Kidney tubule cell (primary cell): Measurements from ENCODE around the gene NAALADL2.
A peak's percentile ranks its signal among the peaks of the same experiment; 100 is the strongest.
"Not testable (repeated sequence)": the region's sequence is repeated elsewhere in the genome, so short reads cannot be mapped to it uniquely, and the experiment has no call there.

Experiments
- DNase-seq: peaks from one replicate; pipeline ENCODE4 v3.0.0-alpha.2; 2018; ENCODE audit warnings: low spot score

Gene NAALADL2

DNA sequence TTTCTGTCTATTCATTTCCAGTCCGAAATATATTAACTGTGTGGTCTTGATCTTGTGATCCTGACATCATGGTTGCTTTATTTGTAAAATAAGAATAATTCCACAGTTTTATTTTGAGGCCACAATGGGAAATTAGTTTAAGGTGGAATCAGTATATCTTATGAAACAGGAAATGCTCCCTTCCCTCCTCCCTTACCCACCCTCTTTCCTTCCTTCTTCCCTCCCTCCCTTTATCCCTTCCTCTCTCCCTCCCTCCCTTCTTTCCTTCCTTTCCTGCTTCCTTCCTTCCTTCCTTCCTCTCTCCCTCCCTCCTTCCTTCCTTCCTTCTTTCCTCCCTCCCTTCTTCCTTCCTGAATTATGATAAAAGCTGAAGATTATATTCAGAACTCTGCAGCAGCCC is 452.3 kb downstream of the NAALADL2 start:
- DNase-seq = no peak

DNA sequence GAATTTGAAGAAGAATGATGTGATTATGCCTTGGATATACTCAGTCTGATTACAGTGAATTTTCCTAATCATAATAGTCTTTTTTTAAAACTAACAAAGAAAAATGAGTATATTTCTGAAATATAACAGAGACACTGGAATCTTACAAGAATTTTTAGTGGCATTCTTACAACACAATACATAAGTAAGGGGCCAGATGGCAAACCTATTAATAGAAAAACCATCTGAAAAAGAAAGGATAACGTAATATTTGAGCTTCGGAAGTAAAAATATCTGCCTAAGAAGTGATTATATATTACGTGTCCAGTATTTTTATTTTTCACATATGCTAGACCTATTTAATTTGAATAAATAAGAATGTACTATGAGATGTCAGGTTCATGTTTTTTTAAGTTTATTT is 452.8 kb downstream of the NAALADL2 start:
- no peak for DNase-seq

- no peak for DNase-seq
Observed at GRCh38 chr3:175312791-175313190, 453.7 kb downstream of the NAALADL2 start.

- no peak for DNase-seq
Observed at GRCh38 chr3:175316799-175317198, 457.7 kb downstream of the NAALADL2 start.

DNA sequence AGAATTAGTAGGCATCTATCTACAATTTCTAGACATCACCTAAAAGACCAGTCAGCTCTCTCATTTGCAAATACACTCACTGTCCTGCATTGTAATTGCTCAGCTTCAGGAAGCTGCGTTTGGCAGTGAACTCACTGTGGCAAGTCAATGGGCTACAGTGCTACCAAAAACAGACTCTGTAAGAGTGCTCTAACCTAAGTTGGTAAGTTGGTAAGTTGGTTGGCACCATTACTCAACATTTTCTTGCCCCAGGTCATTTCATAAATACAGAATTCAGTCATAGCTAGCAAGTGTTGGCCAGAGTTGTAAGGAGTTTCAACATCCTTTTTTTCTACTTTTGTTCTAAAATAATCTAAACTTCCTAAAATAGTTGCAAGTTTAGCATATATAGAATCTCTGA is 466.3 kb downstream of the NAALADL2 start:
- DNase-seq = no peak

- DNase-seq = no peak
Observed at GRCh38 chr3:175326041-175326440, 466.9 kb downstream of the NAALADL2 start.

GRCh38 chr3:175329373-175329772 is 470.2 kb downstream of the NAALADL2 start:
- DNase-seq = no peak

GRCh38 chr3:175335229-175335628 is 476.1 kb downstream of the NAALADL2 start:
- no peak for DNase-seq

- peak; percentile 24 for DNase-seq
Observed at GRCh38 chr3:175336406-175337133, 477.4 kb downstream of the NAALADL2 start.

DNA sequence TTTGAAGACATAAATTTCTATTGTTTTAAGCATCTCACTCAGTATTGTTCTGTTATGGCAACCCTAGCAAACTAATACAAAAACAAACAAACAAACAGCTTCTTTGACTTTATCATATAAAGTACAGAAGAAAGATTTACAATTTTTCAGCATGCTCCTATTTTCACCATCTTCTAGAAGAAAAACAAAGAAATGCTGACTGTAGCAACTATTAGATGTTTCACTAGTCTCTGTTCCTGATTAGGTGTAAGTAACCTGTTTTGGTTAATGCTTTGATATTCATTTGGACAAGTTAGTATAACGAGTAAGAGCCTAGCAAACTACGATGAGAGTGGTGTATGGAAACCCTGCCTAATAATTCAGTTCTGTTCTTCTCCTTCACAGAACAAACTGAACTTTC is 478.5 kb downstream of the NAALADL2 start:
- no peak for DNase-seq

DNA sequence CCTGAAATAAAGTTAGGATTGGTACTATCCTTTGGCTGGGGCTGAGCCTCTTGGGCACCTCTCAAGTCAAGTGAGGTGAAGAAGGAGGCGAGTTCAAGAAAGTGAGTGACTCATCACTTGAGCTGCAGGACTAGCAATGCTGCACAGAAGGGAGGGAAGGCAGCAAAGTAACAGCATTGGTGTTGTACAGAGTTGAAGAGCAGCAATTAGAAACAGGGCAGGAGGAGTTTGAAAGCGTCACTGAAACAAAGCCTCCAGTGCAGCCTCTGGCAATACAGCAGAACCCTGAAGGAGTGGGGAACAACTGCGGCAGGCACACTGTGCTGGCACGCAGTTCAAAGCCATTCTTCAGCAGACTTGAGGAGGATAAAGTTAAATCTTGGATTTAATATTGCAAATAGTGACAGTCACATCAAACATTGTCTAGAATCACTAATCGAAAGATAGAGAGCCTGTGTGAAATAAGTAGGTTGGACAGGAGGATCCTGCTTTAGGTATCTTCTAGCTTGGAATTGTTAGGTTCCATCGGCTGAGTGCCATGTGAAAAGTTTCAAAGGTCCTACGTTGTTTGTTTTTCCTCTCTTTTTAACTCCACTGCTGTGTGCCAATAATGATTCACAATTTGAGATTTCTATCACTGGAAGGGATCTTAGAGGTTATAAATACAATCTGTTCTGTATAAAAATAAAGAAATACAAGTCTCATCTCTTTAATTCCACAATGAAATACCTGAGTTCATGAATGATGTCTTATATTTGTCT is 479.8 kb downstream of the NAALADL2 start:
- DNase-seq = peak; percentile 44

DNA sequence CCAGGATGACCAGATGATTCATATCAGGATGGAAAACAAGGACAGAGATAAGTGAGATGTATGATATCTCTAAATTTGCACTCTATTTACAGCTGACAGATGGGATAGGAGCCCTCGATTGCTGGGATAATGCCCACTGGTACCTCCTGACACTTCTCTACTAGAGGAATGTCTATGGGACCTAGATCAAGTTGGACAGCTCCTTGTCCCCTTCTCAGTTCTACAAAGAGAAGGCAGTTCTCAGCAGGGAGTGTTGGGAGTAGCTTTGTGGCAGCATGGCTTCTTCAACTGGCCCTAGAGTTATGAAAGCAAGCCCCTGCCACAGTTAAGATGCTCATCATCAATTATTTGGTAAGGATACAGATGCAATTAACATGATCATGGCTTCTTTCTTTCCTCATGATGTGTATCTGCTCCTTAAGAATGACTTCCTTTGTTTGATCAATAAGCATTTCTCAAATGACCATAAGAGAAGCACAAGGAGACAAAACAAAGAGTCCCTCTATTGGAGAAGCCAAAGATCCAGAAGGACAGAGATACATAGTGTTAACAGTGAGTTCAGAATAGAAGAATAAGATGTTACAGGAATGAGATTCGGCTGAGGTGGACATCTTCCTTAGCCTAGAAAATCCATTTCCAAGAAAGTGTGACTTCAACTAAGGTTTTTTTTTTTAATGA is 481.3 kb downstream of the NAALADL2 start:
- no peak for DNase-seq

GRCh38 chr3:175342196-175342595 is 483.1 kb downstream of the NAALADL2 start:
- DNase-seq = no peak

DNA sequence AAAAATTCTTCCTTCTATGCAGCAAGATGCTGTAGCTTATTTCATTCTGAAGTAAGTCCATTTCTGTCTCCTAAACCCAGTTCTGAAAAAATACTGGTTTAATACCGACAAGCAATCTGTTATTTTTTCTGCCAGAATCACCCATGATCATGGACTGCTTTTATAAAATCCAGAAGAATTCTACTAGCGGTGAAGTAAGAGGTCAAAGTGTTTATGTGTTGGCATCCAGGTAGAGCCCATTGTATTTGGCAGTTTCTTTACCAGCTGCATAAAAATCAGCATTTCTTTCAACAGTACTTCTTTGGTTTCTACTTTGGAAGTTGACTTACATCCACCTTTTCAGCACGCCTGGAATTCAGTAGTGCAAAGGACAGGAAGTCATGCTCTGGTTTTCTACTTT is 484.8 kb downstream of the NAALADL2 start:
- no peak for DNase-seq

GRCh38 chr3:175346573-175347356 is 487.6 kb downstream of the NAALADL2 start:
- DNase-seq = peak; percentile 87

DNA sequence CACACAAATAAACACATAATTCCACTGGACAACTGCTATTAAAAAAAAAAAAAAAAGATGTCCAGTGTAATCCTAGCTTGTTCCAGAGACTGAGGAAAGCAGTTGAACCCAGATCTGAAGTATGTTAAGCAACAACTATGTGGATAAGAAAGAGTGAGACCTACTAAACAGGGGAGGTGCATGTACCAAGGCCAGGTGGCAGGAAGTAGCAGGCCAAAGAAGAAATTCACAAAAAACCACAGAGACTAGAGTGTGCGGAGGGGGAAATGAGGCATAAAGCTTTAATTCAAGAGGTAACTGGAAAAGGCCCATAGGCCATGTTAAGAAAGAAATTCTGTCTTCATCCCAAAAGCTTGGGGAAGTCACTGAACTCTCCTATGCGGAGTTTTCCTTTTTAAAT is 490.0 kb downstream of the NAALADL2 start:
- DNase-seq = no peak

DNA sequence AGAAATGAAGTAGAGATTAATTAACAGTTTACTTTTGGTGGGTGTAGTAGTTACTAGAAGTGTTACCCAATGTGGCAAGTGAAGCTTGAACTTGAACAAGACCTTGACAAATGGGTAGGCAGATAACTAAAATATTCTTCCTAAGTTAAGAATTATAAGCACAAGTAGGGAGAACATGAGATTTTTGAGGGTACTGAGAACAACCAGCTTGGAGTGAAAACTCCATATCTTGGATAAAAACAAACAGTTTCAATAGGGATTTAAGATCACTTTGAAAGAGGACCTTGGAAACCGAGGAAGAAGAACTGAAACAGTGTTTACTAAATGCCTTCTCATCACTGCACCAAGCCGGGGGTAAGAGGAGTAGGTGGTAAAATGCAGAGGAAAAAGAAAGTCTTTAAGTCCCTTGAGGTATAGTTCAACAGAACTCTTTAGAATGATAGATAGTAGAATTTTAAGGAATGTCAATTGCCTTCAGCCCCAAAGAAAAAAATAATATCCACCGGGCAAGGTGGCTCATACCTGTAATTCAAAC is 496.7 kb downstream of the NAALADL2 start:
- no peak for DNase-seq

- DNase-seq = peak; percentile 55
Observed at GRCh38 chr3:175356899-175357324, 497.8 kb downstream of the NAALADL2 start.

DNA sequence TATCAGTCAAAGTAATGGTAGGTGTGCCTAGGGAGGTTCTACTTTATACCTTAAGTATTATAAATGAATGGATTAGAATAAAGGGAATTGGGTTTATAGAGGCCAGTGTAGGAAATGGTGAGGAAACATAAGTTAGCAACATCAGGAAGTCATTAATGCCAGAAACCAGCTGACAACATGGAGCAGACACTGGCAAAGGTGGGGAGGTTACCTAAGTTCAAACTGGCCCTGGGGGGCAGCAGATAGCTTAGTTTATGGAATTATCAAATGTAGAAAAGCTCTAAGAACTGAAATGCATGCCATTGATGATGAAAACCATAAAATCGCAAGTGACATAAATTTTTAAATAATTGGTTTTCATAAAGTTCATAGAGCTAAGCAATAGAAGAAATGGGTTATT is 498.6 kb downstream of the NAALADL2 start:
- no peak for DNase-seq

- DNase-seq = no peak
Observed at GRCh38 chr3:175358935-175359334, 499.8 kb downstream of the NAALADL2 start.

DNA sequence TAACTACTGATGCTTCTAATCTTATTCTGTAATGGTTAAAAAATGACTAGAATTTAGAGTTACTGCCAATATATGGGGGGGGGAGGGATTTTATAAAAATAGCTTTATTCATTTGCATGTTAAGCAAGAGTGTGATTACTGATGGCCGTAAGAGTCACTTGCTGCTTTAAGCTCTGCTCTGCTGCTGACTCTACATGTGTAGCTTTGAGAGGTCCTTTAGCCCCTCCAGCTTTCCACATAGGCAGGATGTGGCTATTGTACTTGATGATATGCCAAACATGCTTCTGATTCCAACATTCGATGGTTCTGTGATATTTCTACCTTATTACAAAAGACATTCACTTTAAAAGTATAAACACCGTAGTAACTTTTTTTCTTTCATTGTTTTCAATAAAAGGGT is 511.3 kb downstream of the NAALADL2 start:
- not testable (repeated sequence) for DNase-seq

DNA sequence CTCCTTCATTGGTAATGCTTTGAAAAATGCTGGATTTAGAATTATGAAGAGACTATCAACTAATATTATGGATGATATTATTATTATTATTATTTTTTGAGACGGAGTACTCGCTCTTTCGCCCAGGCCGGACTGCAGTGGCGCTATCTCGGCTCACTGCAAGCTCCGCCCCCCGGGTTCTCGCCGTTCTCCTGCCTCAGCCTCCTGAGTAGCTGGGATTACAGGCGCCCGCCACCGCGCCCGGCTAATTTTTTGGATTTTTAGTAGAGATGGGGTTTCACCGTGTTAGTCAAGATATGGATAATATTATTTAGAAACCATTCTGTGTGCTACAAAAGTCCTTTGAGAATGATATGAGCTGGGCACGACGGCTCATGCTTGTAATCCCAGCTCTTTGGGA is 512.1 kb downstream of the NAALADL2 start:
- not testable (repeated sequence) for DNase-seq
